ENCODE measurements around the gene TCF7L2. TPM values are rescaled to one million over a fixed set of nuclear protein-coding genes. Genes with fewer than 3 reads are reported as not detected.

The TCF7L2 gene
- total and polyA plus RNA-seq, 2 donors (not counting 1 experiment from before 2014, with no cell fraction given) = 3.4 to 5.0 TPM

DNA sequence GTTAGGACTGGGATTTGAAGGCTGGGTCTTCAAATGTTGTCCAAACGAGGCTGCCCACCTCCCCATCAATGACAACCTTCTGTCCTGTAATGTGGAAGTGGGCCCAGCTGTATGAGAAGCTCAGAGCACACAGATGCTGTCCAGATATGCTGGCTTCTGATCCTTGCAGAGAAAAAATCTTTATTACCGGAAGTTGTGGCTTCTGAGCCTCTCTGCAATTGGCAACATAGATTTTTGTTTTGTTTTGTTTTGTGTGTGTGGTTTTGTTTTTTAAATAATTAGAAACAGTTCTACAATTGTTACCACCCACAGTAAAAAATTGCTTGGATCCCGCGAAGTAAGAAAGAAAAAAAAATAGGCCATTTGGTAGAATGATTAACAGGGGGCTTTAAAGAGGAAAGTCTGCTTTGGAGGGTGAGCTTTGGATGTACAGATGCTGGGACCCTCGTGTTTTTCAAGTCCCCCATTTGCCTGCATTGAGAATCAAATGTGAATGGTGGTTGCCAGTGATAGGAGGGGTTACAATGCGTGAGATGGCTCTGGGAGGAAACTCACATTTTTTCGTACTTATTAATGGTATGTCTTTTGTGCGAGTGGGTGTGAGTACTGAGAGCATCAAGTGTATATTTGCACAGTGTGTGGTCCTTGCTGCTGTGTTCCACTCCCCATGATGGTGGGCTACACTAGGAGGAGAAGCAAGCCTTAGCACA, 153.2 kb downstream of the TCF7L2 start:
- Histone ChIP-seq H3K9ac (ENCODE audit: insufficient read depth, low read length) (no peak overlapping the region), H3K9me3 (ENCODE audit: control insufficient read depth, insufficient read depth, low read depth, low read length) (no peaks in the 10 kb centered on the region), H3K27me3 (ENCODE audit: control insufficient read depth, insufficient read depth, low read length) (no peaks in the 10 kb centered on the region), H3K27ac (ENCODE audit: insufficient read depth, low read length) (peak overlapping the region; percentile 4), H3K79me2 (ENCODE audit: control insufficient read depth, insufficient read depth, low read length) (peaks cover 2% of the 10 kb centered on the region), H3K4me3 (replicated peaks in 1 of 4; ENCODE audit: control extremely low read depth in 1 of 4, insufficient read depth in 1 of 4, low read depth in 3 of 4, low read length in 4 of 4) (no peak overlapping the region), H2AFZ (ENCODE audit: low read length) (no peak overlapping the region), H3K36me3 (ENCODE audit: control insufficient read depth, insufficient read depth, low read length) (no peaks in the 10 kb centered on the region), H3K4me1 (ENCODE audit: control insufficient read depth, extremely low read depth, insufficient read depth, low read length) (peaks cover 7% of the 10 kb centered on the region), H4K20me1 (ENCODE audit: control insufficient read depth, extremely low read depth, insufficient read depth, low read length) (no peaks in the 10 kb centered on the region), H3K4me2 (ENCODE audit: extremely low read depth, insufficient read depth, low read length) (peak overlapping the region; percentile 45)
- peak in 1 of 2 donors; percentile 51 for DNase-seq (ENCODE audit: low read depth in 2 of 2)
- no peak for TF ChIP-seq EZH2 (IDR thresholded peaks at IDR 0.05; ENCODE audit: low read length, missing control alignments)
- no peak for TF ChIP-seq CTCF (conservative IDR thresholded peaks at IDR 0.05 in 1 of 2, IDR thresholded peaks at IDR 0.05 in 1 of 2; ENCODE audit: low read depth in 1 of 2, low read length in 2 of 2)

DNA sequence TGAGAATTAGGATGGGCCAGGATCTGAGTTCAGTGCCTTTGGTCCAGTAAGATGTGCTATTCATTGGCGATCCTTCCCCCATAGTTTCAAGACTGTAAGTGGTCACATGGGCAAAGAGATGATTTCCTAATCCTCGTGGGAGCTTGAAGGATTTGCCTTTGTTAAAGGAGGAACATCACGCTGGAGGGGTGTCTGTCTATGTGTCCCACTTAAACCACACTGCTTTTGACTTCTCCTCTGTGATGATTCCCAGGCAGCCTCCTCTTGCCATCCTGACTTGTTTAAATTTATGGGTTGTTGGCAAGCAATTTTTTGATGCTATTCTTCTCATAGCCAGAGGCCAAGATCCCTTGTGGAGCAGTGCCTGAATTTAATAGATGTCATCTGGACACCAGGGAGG, 154.0 kb downstream of the TCF7L2 start:
- TF ChIP-seq CTCF (conservative IDR thresholded peaks at IDR 0.05 in 1 of 2, IDR thresholded peaks at IDR 0.05 in 1 of 2; ENCODE audit: low read depth in 1 of 2, low read length in 2 of 2) (no peak), EZH2 (IDR thresholded peaks at IDR 0.05; ENCODE audit: low read length, missing control alignments) (no peak)
- Histone ChIP-seq H3K27me3 (ENCODE audit: control insufficient read depth, insufficient read depth, low read length) (no peaks in the 10 kb centered on the region), H3K9me3 (ENCODE audit: control insufficient read depth, insufficient read depth, low read depth, low read length) (no peaks in the 10 kb centered on the region), H3K36me3 (ENCODE audit: control insufficient read depth, insufficient read depth, low read length) (no peaks in the 10 kb centered on the region), H3K27ac (ENCODE audit: insufficient read depth, low read length) (no peak overlapping the region), H3K4me1 (ENCODE audit: control insufficient read depth, extremely low read depth, insufficient read depth, low read length) (peaks cover 7% of the 10 kb centered on the region), H3K4me2 (ENCODE audit: extremely low read depth, insufficient read depth, low read length) (no peak overlapping the region), H3K4me3 (replicated peaks in 1 of 4; ENCODE audit: control extremely low read depth in 1 of 4, insufficient read depth in 1 of 4, low read depth in 3 of 4, low read length in 4 of 4) (no peak overlapping the region), H3K9ac (ENCODE audit: insufficient read depth, low read length) (no peak overlapping the region), H3K79me2 (ENCODE audit: control insufficient read depth, insufficient read depth, low read length) (peaks cover 2% of the 10 kb centered on the region), H4K20me1 (ENCODE audit: control insufficient read depth, extremely low read depth, insufficient read depth, low read length) (no peaks in the 10 kb centered on the region), H2AFZ (ENCODE audit: low read length) (no peak overlapping the region)
- DNase-seq (ENCODE audit: low read depth in 2 of 2) = no peak

GRCh38 chr10:113108194-113108835, 158.3 kb downstream of the TCF7L2 start:
- Histone ChIP-seq H3K27me3 (ENCODE audit: control insufficient read depth, insufficient read depth, low read length) (no peaks in the 10 kb centered on the region), H3K4me2 (ENCODE audit: extremely low read depth, insufficient read depth, low read length) (no peak overlapping the region), H3K9me3 (ENCODE audit: control insufficient read depth, insufficient read depth, low read depth, low read length) (no peaks in the 10 kb centered on the region), H3K4me1 (ENCODE audit: control insufficient read depth, extremely low read depth, insufficient read depth, low read length) (peaks cover 7% of the 10 kb centered on the region), H3K4me3 (replicated peaks in 1 of 4; ENCODE audit: control extremely low read depth in 1 of 4, insufficient read depth in 1 of 4, low read depth in 3 of 4, low read length in 4 of 4) (no peak overlapping the region), H3K27ac (ENCODE audit: insufficient read depth, low read length) (no peak overlapping the region), H3K36me3 (ENCODE audit: control insufficient read depth, insufficient read depth, low read length) (no peaks in the 10 kb centered on the region), H3K79me2 (ENCODE audit: control insufficient read depth, insufficient read depth, low read length) (peaks cover 2% of the 10 kb centered on the region), H3K9ac (ENCODE audit: insufficient read depth, low read length) (no peak overlapping the region), H4K20me1 (ENCODE audit: control insufficient read depth, extremely low read depth, insufficient read depth, low read length) (no peaks in the 10 kb centered on the region), H2AFZ (ENCODE audit: low read length) (no peak overlapping the region)
- TF ChIP-seq EZH2 (IDR thresholded peaks at IDR 0.05; ENCODE audit: low read length, missing control alignments) (no peak), CTCF (conservative IDR thresholded peaks at IDR 0.05 in 1 of 2, IDR thresholded peaks at IDR 0.05 in 1 of 2; ENCODE audit: low read depth in 1 of 2, low read length in 2 of 2) (peak; percentile 21 to 45)
- no peak for DNase-seq (ENCODE audit: low read depth in 2 of 2)
